ENCODE data around the gene PLEKHA5.
"Not testable (repeated sequence)": the region's sequence is repeated elsewhere in the genome, so short reads cannot be mapped to it uniquely, and the experiment has no call there.

Gene PLEKHA5

DNA sequence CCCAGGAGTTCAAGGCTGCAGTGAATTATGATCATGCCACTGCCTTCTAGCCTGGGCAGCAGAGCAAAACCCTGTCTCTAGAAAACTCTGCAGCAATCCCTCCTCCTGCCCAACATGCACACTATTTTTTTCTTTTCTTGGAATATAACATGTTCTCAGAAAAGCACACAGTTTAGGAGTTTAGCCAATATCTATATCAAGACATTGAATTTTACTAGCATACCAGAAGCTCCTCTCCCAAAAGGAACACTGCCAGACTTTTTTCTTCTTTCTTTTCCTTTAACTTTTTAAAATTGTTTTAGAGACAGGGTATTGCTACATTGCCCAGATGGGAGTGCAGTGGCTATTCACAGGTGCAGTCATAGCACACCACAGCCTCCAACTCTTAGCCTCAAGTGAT lies 202.7 kb downstream of the PLEKHA5 start:
- no peak overlapping the region for H3K27ac ChIP-seq
- H3K4me3 ChIP-seq: no peak overlapping the region
- TF ChIP-seq, protein P1, sequence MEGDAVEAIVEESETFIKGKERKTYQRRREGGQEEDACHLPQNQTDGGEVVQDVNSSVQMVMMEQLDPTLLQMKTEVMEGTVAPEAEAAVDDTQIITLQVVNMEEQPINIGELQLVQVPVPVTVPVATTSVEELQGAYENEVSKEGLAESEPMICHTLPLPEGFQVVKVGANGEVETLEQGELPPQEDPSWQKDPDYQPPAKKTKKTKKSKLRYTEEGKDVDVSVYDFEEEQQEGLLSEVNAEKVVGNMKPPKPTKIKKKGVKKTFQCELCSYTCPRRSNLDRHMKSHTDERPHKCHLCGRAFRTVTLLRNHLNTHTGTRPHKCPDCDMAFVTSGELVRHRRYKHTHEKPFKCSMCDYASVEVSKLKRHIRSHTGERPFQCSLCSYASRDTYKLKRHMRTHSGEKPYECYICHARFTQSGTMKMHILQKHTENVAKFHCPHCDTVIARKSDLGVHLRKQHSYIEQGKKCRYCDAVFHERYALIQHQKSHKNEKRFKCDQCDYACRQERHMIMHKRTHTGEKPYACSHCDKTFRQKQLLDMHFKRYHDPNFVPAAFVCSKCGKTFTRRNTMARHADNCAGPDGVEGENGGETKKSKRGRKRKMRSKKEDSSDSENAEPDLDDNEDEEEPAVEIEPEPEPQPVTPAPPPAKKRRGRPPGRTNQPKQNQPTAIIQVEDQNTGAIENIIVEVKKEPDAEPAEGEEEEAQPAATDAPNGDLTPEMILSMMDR (IDR thresholded peaks at IDR 0.05): no peak
- DNase-seq (ENCODE audit: low spot score): no peak

DNA sequence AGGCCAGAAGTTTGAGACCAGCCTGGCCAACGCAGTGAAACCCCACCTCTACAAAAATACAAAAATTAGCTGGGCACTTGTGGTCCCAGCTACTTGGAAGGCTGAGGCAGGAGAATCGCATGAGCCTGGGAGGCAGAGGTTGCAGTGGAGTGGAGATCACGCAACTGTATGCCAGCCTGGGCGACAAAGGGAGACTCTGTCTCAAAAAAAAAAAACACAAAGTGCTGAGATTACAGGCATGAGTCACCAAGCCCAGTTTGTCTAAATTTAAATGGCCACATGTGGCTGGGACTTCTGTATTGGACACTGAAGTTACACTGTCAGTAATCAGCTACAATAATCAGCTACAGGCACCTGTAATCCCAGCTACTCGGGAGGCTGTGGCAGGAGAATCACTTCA lies 208.9 kb downstream of the PLEKHA5 start:
- DNase-seq (ENCODE audit: low spot score): no peak
- TF ChIP-seq, protein P1 (IDR thresholded peaks at IDR 0.05): no peak
- H3K4me3 ChIP-seq: no peak overlapping the region
- no peak overlapping the region for H3K27ac ChIP-seq

DNA sequence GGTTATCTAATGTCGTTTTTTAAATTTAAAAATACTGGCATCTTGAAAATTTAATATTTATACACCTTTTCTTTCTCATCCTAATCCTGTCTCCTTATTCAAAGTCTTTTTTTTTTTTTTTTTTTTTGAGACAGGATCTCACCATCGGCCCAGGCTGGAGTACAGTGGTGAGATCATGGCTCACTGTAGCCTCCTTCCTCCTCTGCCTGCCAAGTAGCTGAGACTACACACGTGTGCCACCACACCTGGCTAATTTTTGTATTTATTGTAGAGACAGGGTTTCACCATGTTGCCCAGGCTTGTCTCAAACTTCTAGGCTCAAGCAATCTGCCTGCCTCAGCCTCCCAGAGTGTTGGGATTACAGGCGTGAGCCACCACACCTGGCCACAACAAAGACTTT lies 221.3 kb downstream of the PLEKHA5 start:
- H3K27ac ChIP-seq; H3K4me3 ChIP-seq; DNase-seq (ENCODE audit: low spot score): not testable (repeated sequence)

DNA sequence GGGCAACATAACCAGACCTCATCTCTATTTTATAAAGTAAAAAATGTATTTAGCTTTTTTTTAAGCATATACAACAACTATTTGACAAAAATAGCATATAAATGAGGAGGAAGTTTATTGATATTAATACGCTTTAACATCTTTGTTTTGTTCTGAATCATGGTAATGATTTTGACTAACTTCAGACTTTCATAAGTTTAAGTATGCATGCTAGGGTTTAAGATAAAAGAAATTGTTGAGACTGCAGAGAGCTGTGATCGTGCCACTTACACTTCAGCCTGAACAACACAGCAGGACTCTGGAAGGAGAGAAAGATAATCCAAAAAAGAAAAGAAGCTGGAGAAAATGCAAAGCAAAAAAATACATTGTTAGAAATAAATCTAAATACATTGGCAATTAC lies 221.8 kb downstream of the PLEKHA5 start:
- H3K4me3 ChIP-seq: no peak overlapping the region
- TF ChIP-seq, protein P1 (IDR thresholded peaks at IDR 0.05): no peak
- no peak for DNase-seq (ENCODE audit: low spot score)
- no peak overlapping the region for H3K27ac ChIP-seq

DNA sequence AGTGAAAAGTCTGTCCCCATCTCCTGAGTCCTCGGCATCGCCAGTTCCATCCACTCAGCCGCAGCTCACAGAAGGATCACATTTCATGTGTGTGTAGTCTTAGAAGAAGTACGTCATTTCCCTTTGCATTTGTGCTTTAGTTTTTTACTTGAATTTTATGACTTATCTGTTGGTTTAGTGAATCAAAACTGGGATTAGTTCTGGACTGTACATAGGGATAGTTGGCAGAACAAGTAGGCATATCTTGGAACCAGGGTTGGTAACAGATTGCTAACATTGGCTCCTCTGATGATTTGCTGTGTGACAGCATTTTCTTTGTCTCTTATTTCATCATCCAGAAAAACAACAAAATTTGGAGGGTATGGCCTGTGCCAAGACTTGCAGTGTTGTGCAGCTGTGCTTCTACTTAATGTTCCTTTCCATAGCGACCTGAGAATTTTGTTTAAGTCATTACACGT lies 240.2 kb downstream of the PLEKHA5 start:
- H3K27ac ChIP-seq: peak overlapping the region; percentile 53 to 78
- peak overlapping the region; percentile 28 for H3K4me3 ChIP-seq
- TF ChIP-seq, protein P1 (IDR thresholded peaks at IDR 0.05): no peak
- DNase-seq (ENCODE audit: low spot score): no peak

DNA sequence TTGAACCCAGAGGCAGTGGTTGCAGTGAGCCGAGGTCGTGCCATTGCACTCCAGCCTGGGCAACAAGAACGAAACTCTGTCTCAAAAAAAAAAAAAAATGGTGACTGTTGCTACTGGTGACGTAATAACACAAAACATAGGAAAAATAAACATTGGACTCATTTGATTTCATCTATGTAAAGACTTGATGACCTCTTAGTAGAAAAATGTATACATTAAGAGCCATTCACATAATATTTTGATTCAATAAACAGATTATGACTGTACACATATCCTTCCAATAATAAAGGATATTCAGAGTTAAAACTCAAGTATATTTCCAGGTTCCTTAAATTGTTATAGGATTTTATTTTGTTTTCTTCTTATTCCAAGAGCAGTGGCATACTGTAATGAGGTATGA lies 244.1 kb downstream of the PLEKHA5 start:
- TF ChIP-seq, protein P1 (IDR thresholded peaks at IDR 0.05): no peak
- Histone ChIP-seq H3K4me3 (no peak overlapping the region), H3K27ac (no peak overlapping the region)
- DNase-seq (ENCODE audit: low spot score): no peak

DNA sequence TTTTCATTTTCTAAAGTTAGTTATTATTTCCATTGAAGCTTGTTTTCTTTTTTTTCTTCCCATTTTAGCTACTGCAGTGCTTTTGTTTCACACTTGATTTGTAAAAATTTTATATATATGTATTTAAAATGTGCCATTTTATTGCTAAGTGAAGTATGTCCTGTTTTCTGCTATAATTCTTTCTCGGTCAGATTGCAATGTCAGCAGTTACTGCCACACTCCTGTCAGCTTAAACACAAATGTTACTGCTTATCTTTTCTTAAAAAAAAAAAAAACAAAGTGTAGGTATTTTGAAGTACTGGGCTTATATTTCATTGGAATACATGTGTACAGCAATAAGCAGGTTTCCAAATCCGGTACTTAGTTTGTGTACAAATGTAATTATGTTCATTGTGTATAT lies 246.4 kb downstream of the PLEKHA5 start:
- Histone ChIP-seq H3K27ac (no peak overlapping the region), H3K4me3 (no peak overlapping the region)
- TF ChIP-seq, protein P1 (IDR thresholded peaks at IDR 0.05): no peak
- DNase-seq (ENCODE audit: low spot score): no peak

DNA sequence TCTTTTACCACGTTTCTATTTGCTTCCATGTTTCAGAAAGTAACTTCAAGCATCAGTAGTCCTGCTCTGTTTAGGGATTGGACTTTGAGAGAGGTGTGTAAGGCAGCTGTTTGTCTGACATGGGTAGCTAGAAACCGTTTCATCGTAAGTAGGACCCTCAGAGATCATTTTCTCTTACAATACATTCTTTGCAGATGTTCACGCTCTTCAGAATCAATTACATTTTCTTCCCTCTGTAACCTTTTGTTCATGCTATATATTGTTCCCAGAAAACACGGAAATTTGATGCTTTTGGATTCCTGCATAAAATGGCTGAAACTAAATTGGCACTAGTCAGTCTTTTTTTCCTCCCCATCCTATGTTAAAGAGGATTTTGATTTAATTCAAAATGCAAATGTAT lies 247.2 kb downstream of the PLEKHA5 start:
- DNase-seq (ENCODE audit: low spot score): no peak
- Histone ChIP-seq H3K4me3 (no peak overlapping the region), H3K27ac (no peak overlapping the region)
- TF ChIP-seq, protein P1 (IDR thresholded peaks at IDR 0.05): no peak

All from coronary artery (tissue), 2 donors.